ENCODE results near the gene ITPRID1. TPM values are rescaled to one million over a fixed set of nuclear protein-coding genes. Genes with fewer than 3 reads are reported as not detected.

ITPRID1 gene
- total and polyA plus RNA-seq, 2 of the 13 experiments (the other 11 are each of a cell fraction or from before 2014, with no cell fraction given), result not detected

DNA sequence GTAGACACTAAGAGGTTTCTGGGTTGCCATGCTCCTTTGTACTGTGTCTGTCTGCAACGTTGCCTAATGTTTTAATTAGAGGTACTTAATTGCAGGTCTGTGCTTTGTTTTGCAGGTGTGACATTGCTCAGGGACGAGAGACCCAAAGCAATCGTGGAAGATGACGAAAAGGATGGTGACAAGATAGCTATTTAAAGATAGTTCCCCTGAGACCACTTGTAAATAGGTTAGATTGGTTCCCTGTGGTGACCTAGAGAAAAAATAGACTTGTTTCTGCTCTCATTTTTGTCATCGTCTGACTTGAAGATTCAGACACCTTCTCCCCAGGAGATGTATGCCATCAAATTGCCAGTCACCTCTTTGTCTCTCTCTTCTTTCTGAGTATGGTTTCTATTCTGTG lies 193.2 kb downstream of the ITPRID1 start:
- no peak overlapping the region for H3K27ac ChIP-seq (ENCODE audit: extremely low read length, insufficient read depth, low read length)
- TF ChIP-seq ZNF101 (CRISPR knock-in tag; IDR thresholded peaks at IDR 0.05; ENCODE audit: borderline replicate concordance, low read depth) (no peak), ZNF12 (CRISPR knock-in tag; IDR thresholded peaks at IDR 0.05) (no peak), ZNF331 (CRISPR knock-in tag; IDR thresholded peaks at IDR 0.05) (no peak), SIX1 (CRISPR knock-in tag; IDR thresholded peaks at IDR 0.05; ENCODE audit: borderline replicate concordance) (no peak), FOXK2 (IDR thresholded peaks at IDR 0.05) (no peak), ARNTL (CRISPR knock-in tag; IDR thresholded peaks at IDR 0.05) (no peak), ZNF678 (CRISPR knock-in tag; IDR thresholded peaks at IDR 0.05) (no peak)
- no peak overlapping the region for H3K4me3 ChIP-seq (replicated peaks in 1 of 3; ENCODE audit: insufficient read depth in 1 of 3, low read depth in 2 of 3, low read length in 3 of 3)
- no peaks in the 10 kb centered on the region for H3K79me2 ChIP-seq (ENCODE audit: insufficient read depth, low read length)
- no peaks in the 10 kb centered on the region for H3K9me3 ChIP-seq (ENCODE audit: low read length)
- peaks cover 0 to 6% of the 10 kb centered on the region in 2 experiments; a peak in 3 of 5 replicates for H3K27me3 ChIP-seq (ENCODE audit: control insufficient read depth in 1 of 2, insufficient read depth in 2 of 2, low read length in 2 of 2)
- ATAC-seq (no peak), DNase-seq (ENCODE audit: low spot score) (no peak), FAIRE-seq (no peak)
- intact Hi-C loops (cut with micrococcal nuclease; ENCODE audit: unreplicated experiment) (no loop called here), in situ Hi-C loops (cut with HindIII; ENCODE audit: extremely low pct_ligation_motif_present, low pct_unique_long_range_greater_than_20kb) (no loop called here)
- H3K4me2 ChIP-seq (ENCODE audit: low read depth, low read length), result no peak overlapping the region
- WGBS (ENCODE audit: low lambda C conversion rate), result 2% methylated on average over 5 of the region's 5 CpGs
- ChIA-PET CTCF (ENCODE audit: low intra/inter-chr PET ratio, low total read pairs) (no interaction called here), POLR2A (no interaction called here)
- H2AFZ ChIP-seq (ENCODE audit: low read length), result no peak overlapping the region
- H4K20me1 ChIP-seq (ENCODE audit: insufficient read depth, low read length), result no peaks in the 10 kb centered on the region
- BruUV-seq (replicated peaks), result no TSS peak
- H3K4me1 ChIP-seq (ENCODE audit: insufficient read depth, low read length), result no peaks in the 10 kb centered on the region
- no peaks in the 10 kb centered on the region for H3K36me3 ChIP-seq (replicated peaks in 1 of 2; ENCODE audit: control insufficient read depth in 1 of 2, insufficient read depth in 2 of 2, low read length in 2 of 2)
- no peak overlapping the region for H3K9ac ChIP-seq (ENCODE audit: insufficient read depth, low read depth, low read length)

Other genes starting within 250 kb of the ITPRID1 start
- not detected in 2 replicates for gene NEUROD6, start 173.4 kb upstream of the ITPRID1 start, total RNA-seq (2016; rRNA removed; fragmentation: Illumina TruSeq; extraction: Trizol)
- gene NEUROD6, start 173.4 kb upstream of the ITPRID1 start, polyA plus RNA-seq (2011; rRNA removed), result not detected in 2 replicates
- gene PPP1R17, start 173.1 kb downstream of the ITPRID1 start, total RNA-seq (2016; rRNA removed; fragmentation: Illumina TruSeq; extraction: Trizol), result not detected in 2 replicates
- not detected in 2 replicates for gene PPP1R17, start 173.1 kb downstream of the ITPRID1 start, polyA plus RNA-seq (2011; rRNA removed)

Measured in HepG2 (cell line).